Heart right ventricle (tissue), 16 donors: ENCODE data around the gene CLIP4. TPM values are rescaled to one million over a fixed set of nuclear protein-coding genes. Genes with fewer than 3 reads are reported as not detected.
A peak's percentile ranks its signal among the peaks of the same experiment; 100 is the strongest.

Source experiments
- ATAC-seq, 8 donors: fragments of 200-7000 bp; cut with Tn5 transposase; one replicate each; pipeline ENCODE4 v1.9.1; 2020; ENCODE audit warnings: mild to moderate bottlenecking in 8 of 8, moderate library complexity in 8 of 8, moderate number of reproducible peaks in 1 of 8
- DNase-seq, 2 donors: peaks; one replicate each; pipeline ENCODE4 v3.0.0-alpha.2; 2020
- H3K27ac ChIP-seq, 10 donors: fragments of 200-600 bp; sonication (generic) in 2 of 10; one replicate each; pipeline versions ENCODE4 v1.5.0 to v1.8.0; 2020 to 2022; ENCODE audit warnings: mild to moderate bottlenecking in 3 of 10
- H3K27me3 ChIP-seq, 7 donors: fragments of 200-600 bp; one replicate each; pipeline ENCODE4 v1.8.0; 2021 to 2022; ENCODE audit warnings: mild to moderate bottlenecking in 2 of 7
- H3K36me3 ChIP-seq, 9 donors: fragments of 200-600 bp; sonication (generic) in 1 of 9; one replicate each; pipeline versions ENCODE4 v1.5.0 to v1.8.0; 2020 to 2022; ENCODE audit warnings: mild to moderate bottlenecking in 2 of 9
- H3K4me1 ChIP-seq, 9 donors: fragments of 200-600 bp; sonication (generic) in 1 of 9; one replicate each; pipeline versions ENCODE4 v1.5.0 to v1.8.0; 2020 to 2022; ENCODE audit warnings: mild to moderate bottlenecking in 4 of 9
- H3K4me3 ChIP-seq, 10 donors: fragments of 200-600 bp; sonication (generic) in 2 of 10; one replicate each; pipeline versions ENCODE4 v1.5.0 to v1.8.0; 2020 to 2022; ENCODE audit warnings: mild to moderate bottlenecking in 7 of 10, moderate library complexity in 2 of 10
- H3K9me3 ChIP-seq, 11 donors: fragments of 200-600 bp in 10 of 11; sonication (generic) in 2 of 11; one replicate each; pipeline versions ENCODE4 v1.5.0 to v1.8.0; 2013 to 2022; ENCODE audit warnings: mild to moderate bottlenecking in 2 of 11, control low read depth in 1 of 11, moderate library complexity in 1 of 11
- WGBS, 2 donors: extraction: QIAGEN DNeasy Blood & Tissue Kit; methylation state at CpG; one replicate each; pipeline ENCODE4 v1.1.7; 2013; ENCODE audit warnings: inconsistent platforms in 1 of 2; 5-methylcytosine and 5-hydroxymethylcytosine counted together
- intact Hi-C, 10 donors: fragments of 100-400 bp; cut with DNase I; formaldehyde crosslinking; loops; one replicate each; pipeline versions ENCODE4 v1.11.1 to v1.14.2; 2022
- long read RNA-seq, 3 donors: library from polyadenylated mRNA; unstranded; transcript quantifications; one replicate each; pipeline ENCODE4 v2.0.0, GENCODE V29; 2020 to 2021
- polyA plus RNA-seq, 2 donors: library from polyadenylated mRNA; stranded (reverse); fragments of 200-250 nt; gene quantifications; one replicate each; pipeline ENCODE4 v1.2.3, GENCODE V29; 2013
- total RNA-seq, 10 donors: library from RNA; stranded (reverse); fragmentation: NEBNext Ultra II Directional in 3 of 10; extraction: Animal tissue kit (Norgen Biotek cat#: 25700) in 3 of 10; gene quantifications; one replicate each; pipeline versions ENCODE4 v1.2.1 to v1.2.4, GENCODE V29; 2021 to 2023
- TF ChIP-seq, protein P1 (sequence below), 9 donors: fragments of 200-600 bp; sonication (generic) in 2 of 9; IDR thresholded peaks; one replicate each; pipeline versions ENCODE4 v1.5.0 to v1.8.0; 2021 to 2022; ENCODE audit warnings: antibody characterized with exemption in 9 of 9, mild to moderate bottlenecking in 5 of 9, moderate library complexity in 1 of 9
- donor health status: Arrhythmogenic right ventricular cardiomyopathy.
- donor health status: ischemic (EF 13 %, LVEDD 7.1; RV severe dilation, severe dysfunction).
- donor health status: healthy with polysubstance abuse.
- donor health status: DM: no; HTN: yes; CAD: no.
- donor health status: DM: no; HTN: no; CAD: no.
- donor health status: ischemic (EF 25% LVEDD 6.9; RV normal size, moderate dysfunction).
- donor health status: ischemic (EF 25% LVEDD 5.7; RV mildly dilated, moderate dysfunction).
- donor health status: healthy.
- donor health status: DM: yes; HTN: yes; CAD: no.
- donor health status: Ischemic cardiomyopathy.
- donor health status: ischemic (EF 35%, LVEDD 5.7; RV mildly dilated, moderate dysfunction).
- donor health status: nonischemic (EF 11% LVEDD 7.7; RV severe dilation, severe dysfunction).
- donor health status: DM: yes; HTN: yes; CAD: no.
- donor health status: PGD.
- donor health status: ischemic (EF 29% LVEDD 5.4; RV normal size, mild dysfunction).
- donor health status: nonischemic (EF 23%, LVEDD 6.1; RV moderate dilation, normal function).

Gene CLIP4, protein sequence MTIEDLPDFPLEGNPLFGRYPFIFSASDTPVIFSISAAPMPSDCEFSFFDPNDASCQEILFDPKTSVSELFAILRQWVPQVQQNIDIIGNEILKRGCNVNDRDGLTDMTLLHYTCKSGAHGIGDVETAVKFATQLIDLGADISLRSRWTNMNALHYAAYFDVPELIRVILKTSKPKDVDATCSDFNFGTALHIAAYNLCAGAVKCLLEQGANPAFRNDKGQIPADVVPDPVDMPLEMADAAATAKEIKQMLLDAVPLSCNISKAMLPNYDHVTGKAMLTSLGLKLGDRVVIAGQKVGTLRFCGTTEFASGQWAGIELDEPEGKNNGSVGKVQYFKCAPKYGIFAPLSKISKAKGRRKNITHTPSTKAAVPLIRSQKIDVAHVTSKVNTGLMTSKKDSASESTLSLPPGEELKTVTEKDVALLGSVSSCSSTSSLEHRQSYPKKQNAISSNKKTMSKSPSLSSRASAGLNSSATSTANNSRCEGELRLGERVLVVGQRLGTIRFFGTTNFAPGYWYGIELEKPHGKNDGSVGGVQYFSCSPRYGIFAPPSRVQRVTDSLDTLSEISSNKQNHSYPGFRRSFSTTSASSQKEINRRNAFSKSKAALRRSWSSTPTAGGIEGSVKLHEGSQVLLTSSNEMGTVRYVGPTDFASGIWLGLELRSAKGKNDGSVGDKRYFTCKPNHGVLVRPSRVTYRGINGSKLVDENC
- 10 to 100 TPM; 31.8 to 55.2 (median 45.2) TPM for total RNA-seq
- 10 to 100 TPM in 1 of 2 donors, 1 to 10 TPM in 1; 8.3 to 11.2 TPM for polyA plus RNA-seq
- long read RNA-seq, donor 1, full-length matches to known transcripts, result 79 of 110 reads
- long read RNA-seq, donor 1, partial matches to known transcripts, result 14 of 110 reads
- long read RNA-seq, donor 1, other reads (novel, unspliced or antisense), result 17 of 110 reads
- long read RNA-seq, donor 2, full-length matches to known transcripts, result 105 of 154 reads
- long read RNA-seq, donor 2, partial matches to known transcripts, result 21 of 154 reads
- long read RNA-seq, donor 2, other reads (novel, unspliced or antisense), result 28 of 154 reads
- long read RNA-seq, donor 3, full-length matches to known transcripts, result 23 of 55 reads
- long read RNA-seq, donor 3, partial matches to known transcripts, result 23 of 55 reads
- long read RNA-seq, donor 3, other reads (novel, unspliced or antisense), result 9 of 55 reads

DNA sequence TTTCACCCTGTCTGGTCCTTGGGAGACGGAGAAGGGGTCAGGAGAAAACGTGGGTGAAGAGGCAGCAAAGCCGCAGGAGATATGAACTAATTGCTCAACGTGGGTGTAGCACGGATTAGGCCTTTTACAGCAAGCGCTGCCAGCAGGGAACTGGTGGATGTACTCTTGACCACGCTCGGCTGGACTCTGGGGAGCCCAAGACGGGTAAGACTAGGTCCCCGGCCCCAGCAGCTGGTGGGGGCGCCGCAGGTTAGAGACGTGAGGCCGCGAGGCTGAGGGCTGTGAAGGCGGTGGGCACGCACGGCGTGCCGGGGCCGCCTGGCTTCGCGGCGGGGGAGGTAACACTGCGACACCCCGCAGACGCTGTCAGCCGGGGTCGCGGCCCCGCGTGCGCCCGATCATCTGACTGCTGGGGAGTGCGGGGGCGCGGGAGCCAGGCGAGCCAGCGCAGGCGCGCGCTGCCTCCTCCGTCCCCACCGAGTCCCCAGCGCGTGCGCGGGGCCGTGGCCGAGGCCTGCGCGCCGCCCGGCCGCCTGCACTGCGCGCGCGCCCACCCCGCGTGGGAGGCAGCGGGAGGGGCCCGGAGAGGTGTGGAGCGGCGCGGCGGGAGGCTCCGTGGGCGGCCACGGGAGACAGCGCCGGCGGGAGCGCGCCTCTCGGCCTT is at the start of gene CLIP4:
CLIP4 (plus strand) TSS at position 470 of the 664 bp plus-strand sequence. CDS start 5,974 bp downstream, outside the sequence.
- peaks cover 0 to 8% (median 0%) of the 10 kb centered on the region in 7 donors for H3K27me3 ChIP-seq
- WGBS, 2 donors, result 3 to 5% methylated on average over 44 to 76 of the region's 76 CpGs
- no peaks in the 10 kb centered on the region for H3K9me3 ChIP-seq
- intact Hi-C loops, result loop anchor here in 3 of 10 donors (5.0 to 10.0 kb wide), 4 partner anchors 38 to 100 kb away; no protein-coding TSS in a partner anchor
- no peaks in the 10 kb centered on the region for H3K36me3 ChIP-seq
- ATAC-seq, result peak; percentile 70 to 93 (median 86)
- DNase-seq, result peak; percentile 42 to 68
- peaks cover 0 to 53% (median 34%) of the 10 kb centered on the region in 9 donors for H3K4me1 ChIP-seq
- H3K4me3 ChIP-seq, result peak within 1 kb of the TSS; percentile 43 to 88 (median 74)
- H3K27ac ChIP-seq, result peak within 1 kb of the TSS; percentile 6 to 93 (median 84)
- TF ChIP-seq, protein P1, sequence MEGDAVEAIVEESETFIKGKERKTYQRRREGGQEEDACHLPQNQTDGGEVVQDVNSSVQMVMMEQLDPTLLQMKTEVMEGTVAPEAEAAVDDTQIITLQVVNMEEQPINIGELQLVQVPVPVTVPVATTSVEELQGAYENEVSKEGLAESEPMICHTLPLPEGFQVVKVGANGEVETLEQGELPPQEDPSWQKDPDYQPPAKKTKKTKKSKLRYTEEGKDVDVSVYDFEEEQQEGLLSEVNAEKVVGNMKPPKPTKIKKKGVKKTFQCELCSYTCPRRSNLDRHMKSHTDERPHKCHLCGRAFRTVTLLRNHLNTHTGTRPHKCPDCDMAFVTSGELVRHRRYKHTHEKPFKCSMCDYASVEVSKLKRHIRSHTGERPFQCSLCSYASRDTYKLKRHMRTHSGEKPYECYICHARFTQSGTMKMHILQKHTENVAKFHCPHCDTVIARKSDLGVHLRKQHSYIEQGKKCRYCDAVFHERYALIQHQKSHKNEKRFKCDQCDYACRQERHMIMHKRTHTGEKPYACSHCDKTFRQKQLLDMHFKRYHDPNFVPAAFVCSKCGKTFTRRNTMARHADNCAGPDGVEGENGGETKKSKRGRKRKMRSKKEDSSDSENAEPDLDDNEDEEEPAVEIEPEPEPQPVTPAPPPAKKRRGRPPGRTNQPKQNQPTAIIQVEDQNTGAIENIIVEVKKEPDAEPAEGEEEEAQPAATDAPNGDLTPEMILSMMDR (IDR thresholded peaks at IDR 0.05), result no peak

DNA sequence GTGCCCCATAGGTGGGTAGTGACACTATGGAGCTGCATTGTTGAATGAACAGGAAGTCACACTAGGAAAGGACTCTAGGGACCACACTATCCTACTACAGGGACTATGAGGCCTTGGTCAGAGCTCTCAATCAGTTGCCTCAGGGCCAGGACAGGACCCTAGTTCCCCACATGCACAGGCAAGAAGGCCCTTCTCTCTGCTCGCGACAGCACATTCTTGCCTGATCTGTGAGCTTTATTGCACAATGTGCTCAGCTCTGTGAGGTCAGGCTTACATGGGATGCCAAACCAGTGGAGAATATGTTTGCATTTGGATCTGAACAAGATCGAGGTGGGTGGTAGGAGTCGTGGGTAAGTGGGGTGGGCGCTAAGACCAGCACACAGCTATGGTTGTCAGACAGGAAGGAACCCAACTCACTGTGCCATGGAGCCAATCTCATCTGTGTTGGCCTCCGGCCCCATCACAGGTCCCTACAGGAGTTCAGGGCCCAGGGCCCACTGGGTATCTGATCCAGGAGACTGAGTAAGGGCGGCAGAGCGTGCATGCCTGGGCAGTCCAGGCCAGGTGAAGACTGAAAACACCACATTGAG is 48.8 kb upstream of the CLIP4 start:
- Histone ChIP-seq H3K27ac (no peak overlapping the region), H3K36me3 (no peaks in the 10 kb centered on the region), H3K9me3 (no peaks in the 10 kb centered on the region), H3K4me3 (no peak overlapping the region), H3K4me1 (peaks cover 0 to 21% (median 7%) of the 10 kb centered on the region in 9 donors), H3K27me3 (peaks cover 0 to 1% (median 0%) of the 10 kb centered on the region in 7 donors)
- intact Hi-C loops, result loop anchor here in 1 of 10 donors (5.0 kb wide), 1 partner anchor 51 kb away; the partner anchor contains the start of gene CLIP4
- DNase-seq (no peak), ATAC-seq (peak in 2 of 8 donors; percentile 35 to 37)
- WGBS, 2 donors, result 84 to 91% methylated on average over 8 of the region's 8 CpGs
- TF ChIP-seq, protein P1 (IDR thresholded peaks at IDR 0.05), result no peak

DNA sequence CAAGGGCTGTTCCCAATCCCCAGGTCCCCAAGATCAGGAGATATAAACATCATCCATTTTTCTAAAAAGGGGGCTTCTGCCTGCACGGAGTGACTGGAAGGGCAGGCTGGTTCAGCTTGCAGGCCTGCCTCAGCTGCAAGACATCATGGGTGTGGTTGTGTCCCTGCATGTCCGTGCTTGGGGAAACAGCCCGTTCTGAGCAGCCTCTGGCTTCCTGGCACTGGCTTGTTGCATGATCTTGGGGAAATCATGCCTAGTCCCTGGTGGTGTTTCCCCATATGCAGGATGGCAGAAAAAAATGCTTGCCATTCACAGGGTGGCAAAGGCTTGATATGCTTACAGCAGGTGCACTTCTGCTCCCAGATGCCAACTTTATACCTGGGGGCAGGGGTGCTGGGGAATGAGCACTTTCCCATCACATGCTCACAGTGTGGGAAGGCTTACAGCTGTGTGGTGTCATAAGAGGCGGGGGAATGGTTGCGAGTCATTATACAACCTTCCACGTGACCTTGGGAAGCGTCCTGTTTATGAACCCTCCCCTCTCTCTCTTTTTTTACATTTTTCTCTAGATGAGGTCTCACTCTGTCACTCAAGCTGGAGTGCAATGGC is 48.1 kb upstream of the CLIP4 start:
- Histone ChIP-seq H3K27ac (no peak overlapping the region), H3K9me3 (no peaks in the 10 kb centered on the region), H3K27me3 (peaks cover 0 to 7% (median 0%) of the 10 kb centered on the region in 7 donors), H3K4me3 (no peak overlapping the region), H3K36me3 (no peaks in the 10 kb centered on the region), H3K4me1 (peaks cover 0 to 21% (median 7%) of the 10 kb centered on the region in 9 donors)
- TF ChIP-seq, protein P1 (IDR thresholded peaks at IDR 0.05), result no peak
- DNase-seq, result no peak
- intact Hi-C loops, result loop anchor here in 1 of 10 donors (5.0 kb wide), 1 partner anchor 50 kb away; the partner anchor contains the start of gene CLIP4
- no peak for ATAC-seq
- 65 to 73% methylated on average over 7 of the region's 7 CpGs for WGBS, 2 donors
